Stimulated activated CD8-positive, alpha-beta memory T cell treated with anti-CD3 and anti-CD28 coated beads, Interleukin-2, amount 100 ng/mL, for 1 hour (primary cell): Measurements from ENCODE around the gene PHF21B.
"Not testable (repeated sequence)": the region's sequence is repeated elsewhere in the genome, so short reads cannot be mapped to it uniquely, and the experiment has no call there.

Experiments used
- DNase-seq, 2 donors: peaks; one replicate each; pipeline ENCODE4 v3.0.0-alpha.2; 2020; ENCODE audit warnings: low read depth in 2 of 2

PHF21B gene

GRCh38 chr22:44935724-44936123 lies 74.1 kb downstream of the PHF21B start:
- DNase-seq, result no peak

GRCh38 chr22:44934454-44934735 lies 75.4 kb downstream of the PHF21B start:
- no peak for DNase-seq

- DNase-seq, result no peak
Measured at GRCh38 chr22:44933666-44934453, 75.9 kb downstream of the PHF21B start.

- DNase-seq, result no peak
Measured at GRCh38 chr22:44932493-44932892, 77.3 kb downstream of the PHF21B start.

GRCh38 chr22:44931766-44932165 lies 78.0 kb downstream of the PHF21B start:
- no peak for DNase-seq

GRCh38 chr22:44931077-44931540 lies 78.7 kb downstream of the PHF21B start:
- no peak for DNase-seq

GRCh38 chr22:44930711-44931035 lies 79.1 kb downstream of the PHF21B start:
- DNase-seq, result no peak

- DNase-seq, result no peak
Measured at GRCh38 chr22:44930016-44930710, 79.6 kb downstream of the PHF21B start.

- no peak for DNase-seq
Measured at GRCh38 chr22:44929359-44930015, 80.3 kb downstream of the PHF21B start.

GRCh38 chr22:44928711-44929358 lies 81.0 kb downstream of the PHF21B start:
- no peak for DNase-seq

GRCh38 chr22:44928136-44928463 lies 81.7 kb downstream of the PHF21B start:
- no peak for DNase-seq

GRCh38 chr22:44927463-44928135 lies 82.2 kb downstream of the PHF21B start:
- DNase-seq, result no peak

GRCh38 chr22:44926491-44927415 lies 83.1 kb downstream of the PHF21B start:
- no peak for DNase-seq

- DNase-seq, result no peak
Measured at GRCh38 chr22:44926124-44926475, 83.7 kb downstream of the PHF21B start.

- no peak for DNase-seq
Measured at GRCh38 chr22:44925465-44926123, 84.2 kb downstream of the PHF21B start.

GRCh38 chr22:44924710-44925109 lies 85.1 kb downstream of the PHF21B start:
- no peak for DNase-seq

- DNase-seq, result no peak
Measured at GRCh38 chr22:44924098-44924497, 85.7 kb downstream of the PHF21B start.

- DNase-seq, result not testable (repeated sequence)
Measured at GRCh38 chr22:44921766-44922165, 88.0 kb downstream of the PHF21B start.

GRCh38 chr22:44920183-44920582 lies 89.6 kb downstream of the PHF21B start:
- DNase-seq, result no peak

- no peak for DNase-seq
Measured at GRCh38 chr22:44919691-44920090, 90.1 kb downstream of the PHF21B start.
